IPS-18c (cell line): Measurements from ENCODE around the gene CAVIN1.
"Not testable (repeated sequence)": the region's sequence is repeated elsewhere in the genome, so short reads cannot be mapped to it uniquely, and the experiment has no call there.

Experiments used
- H3K4me3 ChIP-seq: 2 replicates; pipeline ENCODE4 v1.7.0; 2013; ENCODE audit warnings: low read depth, mild to moderate bottlenecking, low read length, moderate library complexity; ENCODE audit not compliant: insufficient read depth
- H3K9me3 ChIP-seq: one replicate; pipeline ENCODE4 v1.6.1; 2013; ENCODE audit warnings: mild to moderate bottlenecking, low read length, moderate library complexity; ENCODE audit not compliant: control insufficient read depth, insufficient read depth

The CAVIN1 gene

GRCh38 chr17:42363767-42364585 lies 59.1 kb downstream of the CAVIN1 start:
- Histone ChIP-seq H3K9me3 (peaks cover 3% of the 10 kb centered on the region), H3K4me3 (no peak overlapping the region)

DNA sequence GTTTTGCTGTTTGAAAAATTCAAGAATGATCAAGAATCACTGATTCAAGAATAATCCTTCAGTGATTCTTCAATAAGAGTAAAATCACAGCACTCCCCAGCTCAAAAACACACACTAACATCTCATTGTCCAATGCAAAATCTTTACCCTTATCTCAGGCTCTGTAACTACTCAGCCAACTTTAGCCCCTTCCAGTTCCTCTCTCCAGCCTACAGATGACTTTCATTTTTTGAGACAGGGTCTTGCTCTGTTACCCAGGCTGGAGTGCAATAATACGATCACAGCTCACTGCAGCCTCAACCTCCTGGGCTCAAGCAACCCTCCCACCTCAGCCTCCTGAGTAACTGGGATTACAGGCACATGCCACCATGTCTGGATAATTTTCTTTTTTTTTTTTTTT lies 59.8 kb downstream of the CAVIN1 start:
- peaks cover 3% of the 10 kb centered on the region for H3K9me3 ChIP-seq
- no peak overlapping the region for H3K4me3 ChIP-seq

- H3K9me3 ChIP-seq, result peaks cover 3% of the 10 kb centered on the region
- no peak overlapping the region for H3K4me3 ChIP-seq
Observed at GRCh38 chr17:42362245-42362961, 60.7 kb downstream of the CAVIN1 start.

GRCh38 chr17:42361781-42362186 lies 61.3 kb downstream of the CAVIN1 start:
- H3K4me3 ChIP-seq, result no peak overlapping the region
- peaks cover 3% of the 10 kb centered on the region for H3K9me3 ChIP-seq

DNA sequence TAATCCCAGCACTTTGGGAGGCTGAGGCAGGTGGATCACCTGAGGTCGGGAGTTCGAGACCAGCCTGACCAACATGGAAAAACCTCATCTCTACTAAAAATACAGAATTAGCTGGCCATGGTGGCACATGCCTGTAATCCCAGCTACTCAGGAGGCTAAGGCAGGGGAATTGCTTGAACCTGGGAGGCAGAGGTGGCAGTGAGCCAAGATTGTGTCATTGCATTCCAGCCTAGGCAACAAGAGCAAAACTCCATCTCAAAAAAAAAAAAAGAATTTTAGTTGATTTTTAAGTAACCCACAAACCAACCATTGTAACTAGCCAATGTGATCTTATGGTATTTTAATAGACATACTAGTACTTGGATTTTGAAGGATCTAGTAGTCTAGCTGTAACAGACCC lies 62.7 kb downstream of the CAVIN1 start:
- not testable (repeated sequence) for H3K4me3 ChIP-seq, H3K9me3 ChIP-seq

- no peak overlapping the region for H3K4me3 ChIP-seq
- H3K9me3 ChIP-seq, result peaks cover 3% of the 10 kb centered on the region
Observed at GRCh38 chr17:42359133-42359532, 63.9 kb downstream of the CAVIN1 start.

- Histone ChIP-seq H3K9me3 (peaks cover 3% of the 10 kb centered on the region), H3K4me3 (no peak overlapping the region)
Observed at GRCh38 chr17:42358434-42358833, 64.6 kb downstream of the CAVIN1 start.

- no peak overlapping the region for H3K4me3 ChIP-seq
- H3K9me3 ChIP-seq, result no peaks in the 10 kb centered on the region
Observed at GRCh38 chr17:42354956-42355843, 67.9 kb downstream of the CAVIN1 start.
